NT2/D1 (cell line): ENCODE data around the gene TAF11L12.

Experiments
- SUZ12 ChIP-seq: IDR thresholded peaks from 2 replicates; pipeline ENCODE4 v1.6.1; 2011; ENCODE audit not compliant: insufficient read length, insufficient read depth; ENCODE audit errors: extremely low read depth
- YY1 ChIP-seq: IDR thresholded peaks from 2 replicates; pipeline ENCODE4 v1.6.1; 2011; ENCODE audit not compliant: insufficient read length, insufficient read depth
- ZNF274 ChIP-seq: IDR thresholded peaks from 2 replicates; pipeline ENCODE4 v1.6.1; 2011; ENCODE audit warnings: mild to moderate bottlenecking, low read depth, low read length

- TF ChIP-seq SUZ12, result no peak
- TF ChIP-seq YY1, result no peak
- TF ChIP-seq ZNF274, result no peak
These were observed 4.8 kb downstream of the TAF11L12 start for GRCh38 chr5:17614872-17615605.
